ENCODE data around the gene GTF2B.
"Not testable (repeated sequence)": the region's sequence is repeated elsewhere in the genome, so short reads cannot be mapped to it uniquely, and the experiment has no call there.

Gene GTF2B, protein sequence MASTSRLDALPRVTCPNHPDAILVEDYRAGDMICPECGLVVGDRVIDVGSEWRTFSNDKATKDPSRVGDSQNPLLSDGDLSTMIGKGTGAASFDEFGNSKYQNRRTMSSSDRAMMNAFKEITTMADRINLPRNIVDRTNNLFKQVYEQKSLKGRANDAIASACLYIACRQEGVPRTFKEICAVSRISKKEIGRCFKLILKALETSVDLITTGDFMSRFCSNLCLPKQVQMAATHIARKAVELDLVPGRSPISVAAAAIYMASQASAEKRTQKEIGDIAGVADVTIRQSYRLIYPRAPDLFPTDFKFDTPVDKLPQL

DNA sequence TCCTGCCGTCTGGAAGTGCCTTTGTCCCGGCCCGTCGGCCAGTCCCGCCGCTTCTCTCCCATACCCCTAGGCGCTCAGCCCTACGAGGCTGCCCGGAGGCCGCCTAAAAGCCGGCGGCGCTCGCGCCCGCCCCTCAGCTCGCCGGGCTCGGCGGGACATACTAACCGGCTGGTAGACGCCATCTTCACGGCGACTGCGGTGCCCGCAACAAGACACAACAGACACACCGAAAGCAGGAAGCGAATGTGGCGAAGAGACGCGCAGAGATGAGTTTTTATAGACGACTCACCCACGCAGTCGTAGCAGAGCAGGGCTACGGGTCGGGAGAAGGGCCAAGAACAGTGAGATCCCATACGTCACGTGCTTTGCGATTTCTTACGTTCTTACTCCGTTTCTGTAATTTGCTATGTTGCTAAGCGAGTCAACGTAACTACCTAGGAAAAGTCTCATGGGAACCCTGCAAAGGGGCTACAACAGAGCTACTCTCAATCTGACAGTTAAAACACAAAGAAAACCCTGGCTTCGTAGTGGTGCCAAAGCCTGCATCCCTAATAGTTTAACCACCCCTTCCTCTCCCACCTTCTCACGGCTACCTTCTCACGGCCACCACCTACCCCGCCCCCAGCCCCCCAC, at the start of gene GTF2B:
TSS of gene GTF2B (minus strand) at position 250 of the 633 bp plus-strand sequence. CDS start at position 182, 68 bp downstream.
- DNase-seq, result peak; percentile 75
- peaks cover 8% of the 10 kb centered on the region for H3K36me3 Mint-ChIP-seq (ENCODE audit: low read depth)
- H3K27ac Mint-ChIP-seq, result peak within 1 kb of the TSS; percentile 98
- peaks cover 6% of the 10 kb centered on the region for H3K9me3 Mint-ChIP-seq
- H3K4me1 Mint-ChIP-seq, result peaks cover 27% of the 10 kb centered on the region
- peaks cover 6% of the 10 kb centered on the region for H3K27me3 Mint-ChIP-seq (ENCODE audit: low read depth, poor library complexity)
- H3K4me3 Mint-ChIP-seq, result peak within 1 kb of the TSS; percentile 92
- TF ChIP-seq CTCF (IDR thresholded peaks at IDR 0.05), result no peak

DNA sequence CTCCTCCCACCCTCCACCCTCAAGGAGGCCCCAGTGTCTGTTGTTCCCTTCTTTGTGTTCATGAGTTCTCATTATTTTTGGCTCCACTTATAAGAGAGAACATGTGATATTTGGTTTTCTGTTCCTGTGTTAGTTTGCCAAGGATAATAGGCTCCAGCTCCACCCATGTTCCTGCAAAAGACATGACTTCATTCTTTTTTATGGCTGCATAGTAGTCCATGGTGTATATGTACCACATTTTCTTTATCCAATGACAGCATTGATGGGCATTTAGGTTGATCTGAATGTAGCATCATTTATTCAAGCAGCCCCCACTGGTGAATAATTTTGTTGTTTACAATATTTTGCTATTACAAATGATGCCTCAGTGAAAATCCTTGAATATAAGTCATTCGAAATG, 47.2 kb upstream of the GTF2B start:
- H3K27me3 Mint-ChIP-seq (ENCODE audit: low read depth, poor library complexity); H3K9me3 Mint-ChIP-seq; H3K27ac Mint-ChIP-seq; DNase-seq; H3K4me1 Mint-ChIP-seq; H3K4me3 Mint-ChIP-seq: not testable (repeated sequence)
- H3K36me3 Mint-ChIP-seq (ENCODE audit: low read depth), result peaks cover 89% of the 10 kb centered on the region

DNA sequence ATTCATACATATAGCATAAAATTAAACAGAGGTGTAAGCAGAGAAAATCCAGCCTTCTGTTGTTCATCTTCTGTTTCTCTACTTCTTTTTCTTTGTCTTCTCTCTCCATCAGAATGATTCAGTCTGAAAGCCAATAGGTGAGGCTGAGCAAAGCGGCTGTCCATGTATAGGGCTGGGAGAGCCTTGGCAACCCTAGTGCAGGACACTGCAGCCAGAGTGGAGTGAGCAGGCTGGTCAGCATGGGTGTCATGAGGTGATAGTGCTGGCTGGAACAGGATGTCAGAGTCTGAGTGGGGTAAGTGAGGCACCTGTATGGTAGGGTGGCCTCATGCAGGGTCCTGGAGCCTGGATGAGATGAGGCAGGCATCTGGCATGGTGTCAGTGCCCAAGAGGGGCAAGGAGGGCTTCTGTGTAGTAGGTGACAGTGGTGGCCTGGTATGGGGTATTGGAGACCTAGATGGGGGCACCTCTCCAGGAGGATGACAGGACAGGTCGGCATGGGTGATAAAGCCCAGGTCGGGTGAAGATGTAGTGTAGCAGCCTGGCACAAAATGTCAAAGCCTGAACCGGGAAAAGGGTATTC, 45.5 kb upstream of the GTF2B start:
- Mint-ChIP-seq H3K27ac (peak overlapping the region; percentile 94), H3K4me1 (peaks cover 4% of the 10 kb centered on the region), H3K4me3 (no peak overlapping the region), H3K9me3 (no peaks in the 10 kb centered on the region), H3K36me3 (ENCODE audit: low read depth) (peaks cover 86% of the 10 kb centered on the region), H3K27me3 (ENCODE audit: low read depth, poor library complexity) (no peaks in the 10 kb centered on the region)
- no peak for DNase-seq
- TF ChIP-seq CTCF (IDR thresholded peaks at IDR 0.05), result no peak

DNA sequence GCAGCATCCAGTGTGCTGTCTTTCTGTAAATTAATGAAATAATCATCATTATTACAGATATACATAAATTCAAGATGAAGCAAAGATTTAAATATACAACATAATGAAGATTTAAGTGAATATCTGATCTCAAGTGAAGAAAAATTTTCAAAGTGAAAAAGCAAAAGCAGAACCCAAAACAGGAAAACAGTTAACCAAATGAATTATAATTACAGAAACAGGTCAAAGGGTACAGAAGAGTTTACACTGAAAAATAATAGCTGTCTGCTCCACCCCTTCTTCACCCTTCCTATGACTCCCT, 44.8 kb upstream of the GTF2B start:
- Mint-ChIP-seq H3K27me3 (ENCODE audit: low read depth, poor library complexity) (no peaks in the 10 kb centered on the region), H3K4me1 (peaks cover 11% of the 10 kb centered on the region), H3K4me3 (no peak overlapping the region), H3K9me3 (no peaks in the 10 kb centered on the region), H3K36me3 (ENCODE audit: low read depth) (peaks cover 86% of the 10 kb centered on the region), H3K27ac (no peak overlapping the region)
- peak; percentile 19 for TF ChIP-seq CTCF (IDR thresholded peaks at IDR 0.05)
- no peak for DNase-seq

DNA sequence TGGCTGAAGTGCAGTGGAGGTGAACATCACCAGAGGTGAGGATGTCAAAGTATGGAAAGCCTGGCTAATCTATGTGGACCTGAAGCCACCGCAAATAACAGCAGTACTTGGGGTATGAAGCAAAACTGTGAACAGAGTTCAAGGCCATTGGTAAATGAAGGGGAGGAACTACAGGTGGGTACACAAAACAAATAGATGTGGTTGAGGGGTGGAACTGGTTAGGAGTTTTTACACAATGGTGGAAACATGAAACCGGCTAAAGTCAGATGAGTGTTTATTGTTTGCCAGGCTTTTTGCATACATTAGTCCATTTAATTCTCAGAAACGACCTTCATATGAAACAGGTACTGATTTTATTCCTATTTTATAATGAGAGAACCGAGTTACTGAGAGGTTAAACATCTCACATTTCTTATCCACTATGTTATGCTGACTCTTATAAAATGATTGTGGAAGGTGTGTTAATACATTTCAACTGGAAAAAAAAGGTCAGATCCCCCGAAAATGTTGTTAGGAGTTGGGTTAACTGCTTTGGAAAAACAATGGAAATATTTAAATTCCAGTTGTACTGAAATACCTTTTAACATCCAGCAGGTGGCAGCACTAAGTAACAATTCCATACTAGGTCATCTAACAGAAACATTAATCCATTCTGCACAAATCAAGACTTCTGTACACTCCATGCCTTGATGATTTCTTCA, 44.3 kb upstream of the GTF2B start:
- no peak overlapping the region for H3K27ac Mint-ChIP-seq
- TF ChIP-seq CTCF (IDR thresholded peaks at IDR 0.05), result peak; percentile 65
- H3K4me3 Mint-ChIP-seq, result no peak overlapping the region
- peaks cover 84% of the 10 kb centered on the region for H3K36me3 Mint-ChIP-seq (ENCODE audit: low read depth)
- H3K27me3 Mint-ChIP-seq (ENCODE audit: low read depth, poor library complexity), result no peaks in the 10 kb centered on the region
- DNase-seq, result no peak
- H3K9me3 Mint-ChIP-seq, result no peaks in the 10 kb centered on the region
- peaks cover 11% of the 10 kb centered on the region for H3K4me1 Mint-ChIP-seq

GRCh38 chr1:88930176-88930575, 38.8 kb upstream of the GTF2B start:
- peaks cover 81% of the 10 kb centered on the region for H3K36me3 Mint-ChIP-seq (ENCODE audit: low read depth)
- not testable (repeated sequence) for DNase-seq; H3K27ac Mint-ChIP-seq; H3K9me3 Mint-ChIP-seq; H3K27me3 Mint-ChIP-seq (ENCODE audit: low read depth, poor library complexity); H3K4me3 Mint-ChIP-seq
- H3K4me1 Mint-ChIP-seq, result peaks cover 11% of the 10 kb centered on the region

Data from nephron progenitor cell (in vitro differentiated cells).